HG03521 (cell line): ENCODE measurements around the gene ROR1.

Experiments used
- ATAC-seq: cut with Tn5 transposase; IDR thresholded peaks from one replicate; pipeline ENCODE4 v1.9.1; 2021; ENCODE audit warnings: mild to moderate bottlenecking, moderate library complexity; ENCODE audit not compliant: unreplicated experiment

The ROR1 gene

DNA sequence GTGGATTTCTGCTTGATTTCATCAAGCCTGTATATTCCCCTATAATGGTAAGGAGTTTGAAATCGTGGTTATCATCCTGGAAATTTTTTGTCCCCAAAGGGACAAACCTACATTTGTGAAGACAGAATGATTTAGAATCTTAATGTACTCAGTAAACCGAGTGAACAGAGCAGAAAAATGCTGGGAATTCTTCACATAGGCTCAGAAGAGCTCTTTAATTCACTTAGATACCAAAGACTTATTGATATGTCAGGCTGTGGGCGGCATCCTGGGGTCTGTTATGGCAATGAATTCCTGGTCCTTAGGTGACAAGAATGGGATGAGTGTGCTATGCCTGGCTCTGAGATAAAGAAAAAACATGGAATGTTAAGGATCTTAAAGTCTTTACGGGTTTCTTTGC, 74.9 kb downstream of the ROR1 start:
- ATAC-seq: no peak

DNA sequence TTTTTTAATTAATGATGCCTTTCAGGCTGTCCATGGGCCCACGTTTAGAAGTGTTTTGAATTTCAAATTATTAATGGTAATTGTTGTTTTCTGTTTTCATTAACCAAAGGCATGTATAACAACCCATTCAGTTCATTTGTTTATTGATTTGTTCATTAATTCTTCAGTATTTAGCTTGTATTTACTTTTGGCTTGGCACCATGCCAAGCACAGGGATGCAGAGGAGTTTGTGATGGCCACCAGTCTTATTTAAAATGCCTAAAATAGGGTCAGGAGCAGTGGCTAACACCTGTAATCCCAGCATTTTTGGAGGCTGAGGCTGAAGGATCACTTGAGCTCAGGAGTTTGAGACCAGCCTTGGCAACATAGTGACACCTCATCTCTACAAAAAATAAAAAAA, 75.3 kb downstream of the ROR1 start:
- ATAC-seq: no peak

DNA sequence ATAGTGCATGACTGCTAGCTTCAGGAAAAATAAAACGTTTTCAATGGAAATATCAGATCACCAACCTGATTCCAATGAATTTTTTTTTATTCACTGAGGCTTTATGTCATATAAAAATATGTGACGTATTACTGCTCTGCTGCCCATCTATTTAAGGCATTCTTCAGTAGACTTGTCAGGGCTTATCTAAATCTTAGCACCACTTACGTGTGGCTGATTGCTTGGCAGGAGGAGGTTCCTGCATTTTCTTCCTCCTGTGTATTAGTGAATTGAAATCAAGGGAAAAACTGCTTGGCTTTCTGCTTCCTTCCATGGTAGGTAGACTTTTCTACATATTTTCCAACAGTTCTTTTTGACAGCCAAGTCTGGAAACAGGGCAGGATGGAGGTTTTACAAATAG, 80.3 kb downstream of the ROR1 start:
- no peak for ATAC-seq

DNA sequence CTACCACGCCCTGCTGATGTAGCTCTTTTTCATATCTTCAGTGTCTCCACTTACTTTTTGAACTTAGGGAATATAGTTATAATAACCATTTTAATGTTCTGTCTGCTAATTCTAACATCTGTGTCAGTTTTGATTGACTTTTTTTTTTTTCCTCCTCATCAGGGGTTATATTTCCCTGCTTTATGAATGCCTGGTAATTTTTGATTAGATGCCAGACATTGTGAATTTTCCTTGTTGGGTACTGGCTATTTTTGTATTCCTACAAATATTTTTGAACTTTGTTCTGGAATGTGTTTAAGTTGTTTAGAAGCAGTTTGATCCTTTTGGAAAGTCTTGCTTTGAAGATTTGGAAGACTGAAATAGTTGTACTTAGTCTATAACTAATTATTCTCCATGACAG, 82.1 kb downstream of the ROR1 start:
- no peak for ATAC-seq

- no peak for ATAC-seq
These were observed 83.1 kb downstream of the ROR1 start for GRCh38 chr1:63856924-63857323.

DNA sequence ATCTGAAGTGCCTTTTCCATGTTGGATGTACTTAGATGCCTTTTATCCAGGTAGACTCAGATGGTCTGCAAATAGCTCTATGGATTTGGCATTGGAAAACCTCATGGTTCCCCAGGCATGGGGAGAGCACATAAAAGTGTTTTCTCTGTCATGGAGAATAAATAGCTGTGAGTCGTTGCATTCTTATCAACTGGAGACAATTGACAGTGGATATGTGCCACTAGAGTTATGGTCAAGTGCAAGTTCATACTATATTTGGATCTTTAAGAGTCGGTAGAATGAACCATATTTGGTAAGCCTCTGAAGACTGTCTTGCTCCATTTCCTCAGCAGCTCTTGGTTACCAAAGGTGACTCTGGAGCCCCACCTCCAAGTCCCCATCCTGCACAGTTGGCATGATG, 83.7 kb downstream of the ROR1 start:
- no peak for ATAC-seq

DNA sequence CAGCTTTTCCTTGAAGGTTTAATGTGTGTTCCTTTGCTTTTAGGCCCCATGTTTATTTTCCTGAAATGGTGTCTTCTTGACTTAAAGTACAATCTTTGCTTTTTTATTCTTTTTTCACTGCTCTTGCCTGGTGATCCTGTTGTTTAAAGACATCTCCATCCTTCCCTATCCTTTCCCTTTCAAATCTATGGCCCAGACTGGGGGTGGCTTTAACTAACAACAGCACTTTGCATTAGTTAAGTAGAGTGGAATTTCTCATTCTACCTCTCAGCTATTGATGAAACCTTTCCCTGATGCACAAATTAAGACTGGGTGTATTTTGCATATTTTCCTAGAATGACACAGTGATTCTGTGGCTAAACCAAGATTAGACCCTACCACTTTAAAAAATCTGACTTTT, 84.3 kb downstream of the ROR1 start:
- no peak for ATAC-seq

DNA sequence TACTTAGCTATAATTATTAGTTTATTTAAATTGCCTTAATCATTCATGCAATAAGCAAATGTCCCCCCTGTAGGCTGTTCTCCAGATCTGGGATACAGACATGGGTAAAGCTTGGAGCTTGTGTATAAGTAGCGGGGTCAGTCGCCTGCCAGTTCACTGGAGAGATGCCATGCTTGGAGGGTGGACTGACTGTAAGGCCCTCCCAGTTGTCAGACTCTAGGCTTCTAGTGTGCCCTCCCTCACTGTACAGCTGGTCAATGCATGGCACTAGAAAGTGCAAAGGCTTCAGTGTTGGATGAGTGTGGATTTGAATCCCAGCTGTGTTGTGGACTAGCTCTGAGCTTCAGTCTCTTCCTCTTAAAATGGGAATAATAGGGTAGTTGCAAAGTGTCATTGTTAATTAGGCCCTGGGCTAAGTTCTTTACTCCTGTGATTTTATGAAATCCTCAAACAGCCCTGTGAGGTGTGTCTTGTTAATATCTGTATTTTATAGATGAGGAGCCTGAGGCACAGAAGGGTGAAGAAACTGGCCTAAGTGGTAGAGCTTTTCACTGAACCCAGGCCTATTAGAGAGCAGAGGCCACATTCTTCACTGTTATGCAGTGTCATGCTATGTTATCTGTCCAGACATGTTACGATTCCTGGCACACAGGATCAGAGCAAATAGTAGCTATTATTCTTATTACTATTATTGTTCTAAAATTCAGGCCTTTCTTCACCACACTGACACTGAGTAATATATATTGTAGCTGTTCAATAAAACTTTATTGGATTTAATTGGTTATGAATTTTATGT, 85.9 kb downstream of the ROR1 start:
- ATAC-seq: no peak

DNA sequence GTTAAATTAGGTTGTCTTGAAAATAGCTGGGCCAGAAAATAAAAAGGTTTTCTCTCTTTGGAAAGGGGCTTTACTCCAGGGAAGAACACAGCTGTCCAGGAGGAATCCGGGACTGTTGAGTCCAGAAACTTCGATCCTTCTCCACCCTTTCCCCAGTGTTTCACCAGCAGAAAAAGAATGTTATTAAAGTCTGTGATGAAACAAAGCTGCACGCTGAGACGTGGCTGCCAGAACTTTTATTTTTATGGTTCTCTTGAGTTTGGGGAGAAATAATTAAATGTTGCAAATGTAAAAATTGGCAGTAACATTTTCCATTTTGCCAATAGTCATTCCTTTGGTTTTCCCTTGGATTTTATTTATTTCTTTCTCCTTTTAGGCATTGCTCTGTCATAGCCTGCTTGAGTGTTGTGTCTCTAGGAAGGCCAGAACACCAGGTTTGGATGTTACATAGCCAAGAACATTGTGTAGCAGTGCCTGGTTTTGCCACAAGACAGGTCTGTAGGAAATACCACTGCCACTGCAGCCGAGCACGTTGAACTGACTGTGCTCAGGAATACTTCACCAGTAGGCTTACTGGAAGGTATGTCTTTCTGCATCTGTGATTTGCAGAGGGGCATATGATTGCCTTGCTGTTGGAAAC, 87.4 kb downstream of the ROR1 start:
- no peak for ATAC-seq

DNA sequence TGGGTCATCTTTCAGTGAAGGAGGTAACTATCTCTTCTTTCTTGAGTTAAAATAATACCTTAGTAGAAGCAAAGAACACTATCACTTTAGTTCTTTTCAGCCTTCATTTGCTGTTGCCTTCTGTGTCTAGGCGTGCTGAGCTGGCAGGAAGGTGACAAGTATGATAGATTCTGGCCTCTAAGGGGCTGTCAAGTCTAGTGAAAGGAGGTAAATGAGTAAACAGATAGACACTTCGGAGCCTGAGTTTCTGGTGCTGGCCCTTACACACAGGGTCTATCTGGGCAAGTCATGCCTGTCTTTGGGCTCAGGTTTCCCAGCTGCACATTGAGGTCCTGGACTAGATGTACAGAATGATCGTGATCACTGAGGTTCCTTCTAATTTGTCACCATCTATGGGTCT, 89.3 kb downstream of the ROR1 start:
- no peak for ATAC-seq

- no peak for ATAC-seq
These were observed 90.4 kb downstream of the ROR1 start for GRCh38 chr1:63864224-63864641.

DNA sequence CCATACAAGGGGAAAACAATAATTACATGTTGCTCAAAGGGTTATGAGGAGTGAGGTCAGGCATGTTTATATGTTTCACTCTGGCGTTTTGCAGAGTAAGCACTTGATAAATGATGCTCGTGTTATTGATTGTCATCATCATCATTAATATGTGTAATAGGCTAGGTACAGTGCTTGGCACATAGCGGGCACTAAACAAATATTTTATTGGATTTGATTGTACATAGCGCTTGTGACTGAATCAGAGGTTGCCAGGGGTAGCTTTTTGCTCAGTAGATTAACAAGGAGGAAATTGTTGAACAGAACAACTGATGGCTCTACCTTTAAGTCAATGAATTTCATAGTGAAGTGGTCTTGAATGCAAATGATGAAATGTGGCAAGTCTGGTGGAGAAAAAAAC, 91.7 kb downstream of the ROR1 start:
- no peak for ATAC-seq

GRCh38 chr1:63866084-63866483, 92.3 kb downstream of the ROR1 start:
- no peak for ATAC-seq

DNA sequence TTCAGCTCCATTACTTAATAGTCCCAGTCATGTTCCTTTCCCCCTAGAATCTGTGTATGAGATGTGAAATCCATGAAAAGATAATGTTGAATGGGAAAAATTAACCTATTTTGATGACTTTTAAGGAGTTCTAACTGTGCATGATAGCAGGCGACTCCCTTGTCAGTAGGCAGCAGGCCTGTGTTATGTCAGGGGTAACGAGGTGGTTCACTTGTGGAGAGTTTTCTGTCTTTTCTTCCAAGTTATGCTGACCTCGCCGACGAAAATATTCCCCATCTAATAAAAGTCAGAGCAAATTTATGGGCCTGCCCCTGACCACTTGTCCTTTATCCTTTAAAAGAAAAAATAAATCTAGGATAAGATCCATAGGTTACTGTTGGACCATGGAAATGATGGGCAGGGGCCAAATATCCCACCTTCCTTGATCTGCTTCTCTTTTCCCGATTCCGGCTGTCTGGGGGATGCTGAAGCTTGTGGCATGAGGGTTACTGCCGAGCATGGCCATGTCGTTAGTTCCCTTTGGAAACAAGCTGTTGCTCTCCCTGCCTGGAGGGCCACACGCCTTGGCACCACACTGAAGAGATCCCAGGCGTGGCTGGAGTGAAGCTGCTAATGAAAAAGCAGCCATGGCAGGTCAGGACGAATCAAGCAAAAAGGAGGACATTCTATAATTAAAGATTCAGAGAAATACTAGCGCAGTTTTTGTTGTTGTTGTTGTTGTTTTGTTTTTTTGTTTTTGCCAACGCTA, 93.8 kb downstream of the ROR1 start:
- ATAC-seq: no peak

GRCh38 chr1:63868268-63868781, 94.5 kb downstream of the ROR1 start:
- no peak for ATAC-seq

GRCh38 chr1:63870152-63870551, 96.3 kb downstream of the ROR1 start:
- ATAC-seq: no peak

DNA sequence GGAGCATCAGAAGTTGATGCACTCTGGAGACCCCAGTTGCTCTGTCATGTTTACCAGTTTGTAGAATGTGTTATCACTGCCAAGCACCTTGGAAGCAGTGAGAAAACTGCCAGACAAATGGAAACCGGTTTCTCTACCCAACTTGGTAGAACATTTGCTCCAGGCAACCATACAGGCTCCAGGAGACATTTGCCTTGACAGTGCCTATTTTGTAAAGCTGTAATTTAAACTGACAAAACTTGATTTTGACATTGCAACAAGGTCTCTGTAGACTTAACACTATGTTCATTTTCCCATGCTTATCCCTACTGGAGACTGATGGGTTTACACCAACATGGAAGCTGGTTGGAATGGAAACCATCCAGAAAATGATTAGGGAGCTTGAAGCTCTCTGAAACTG, 97.6 kb downstream of the ROR1 start:
- ATAC-seq: no peak

DNA sequence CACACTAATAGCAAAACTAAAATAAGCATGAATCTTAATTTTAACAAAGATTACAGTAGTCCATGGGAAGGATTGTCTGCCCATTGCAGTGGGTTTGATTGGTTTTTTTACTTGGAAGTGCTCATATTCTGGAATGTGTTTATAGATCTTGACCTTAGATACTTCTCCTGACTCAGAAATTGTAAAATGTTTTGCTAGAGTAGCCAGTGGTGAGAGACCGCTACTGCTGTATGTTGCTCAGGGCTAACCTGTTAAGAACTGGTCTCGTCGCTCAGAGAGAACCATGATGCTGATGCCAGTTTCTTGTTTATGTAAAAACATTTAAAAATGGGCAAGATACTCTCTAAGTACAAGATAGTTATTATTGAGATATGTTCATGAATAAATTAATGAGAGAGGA, 99.9 kb downstream of the ROR1 start:
- ATAC-seq: no peak

DNA sequence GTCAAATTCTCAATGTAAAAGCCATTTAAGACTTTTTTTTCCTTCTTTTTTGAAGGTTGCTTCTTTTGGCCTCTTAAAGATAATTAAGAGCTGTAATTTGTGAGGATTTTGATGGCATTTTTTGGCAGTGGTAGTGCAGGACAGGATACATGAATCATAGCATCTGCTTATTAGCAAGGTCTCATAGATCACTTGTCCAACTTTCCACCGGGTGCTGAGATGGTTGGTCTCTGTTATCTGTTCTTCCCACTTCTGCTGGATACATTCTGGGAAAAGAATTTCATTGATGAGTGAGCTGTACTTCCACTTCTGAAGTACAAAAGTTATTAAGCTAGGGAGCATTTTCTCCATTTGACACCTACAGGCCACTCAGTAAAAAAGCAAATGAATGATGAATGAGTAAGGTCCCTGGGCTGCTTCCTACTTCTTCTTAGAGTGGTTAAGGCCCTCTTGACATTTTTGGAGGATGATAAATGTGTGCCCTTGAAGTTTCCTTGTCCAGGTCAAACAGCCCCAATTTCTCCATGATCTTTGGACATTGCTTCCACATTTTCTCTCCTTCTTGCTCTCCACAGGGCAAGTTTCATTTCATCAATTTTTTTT, 100.6 kb downstream of the ROR1 start:
- no peak for ATAC-seq

GRCh38 chr1:63875636-63876035, 101.8 kb downstream of the ROR1 start:
- no peak for ATAC-seq

DNA sequence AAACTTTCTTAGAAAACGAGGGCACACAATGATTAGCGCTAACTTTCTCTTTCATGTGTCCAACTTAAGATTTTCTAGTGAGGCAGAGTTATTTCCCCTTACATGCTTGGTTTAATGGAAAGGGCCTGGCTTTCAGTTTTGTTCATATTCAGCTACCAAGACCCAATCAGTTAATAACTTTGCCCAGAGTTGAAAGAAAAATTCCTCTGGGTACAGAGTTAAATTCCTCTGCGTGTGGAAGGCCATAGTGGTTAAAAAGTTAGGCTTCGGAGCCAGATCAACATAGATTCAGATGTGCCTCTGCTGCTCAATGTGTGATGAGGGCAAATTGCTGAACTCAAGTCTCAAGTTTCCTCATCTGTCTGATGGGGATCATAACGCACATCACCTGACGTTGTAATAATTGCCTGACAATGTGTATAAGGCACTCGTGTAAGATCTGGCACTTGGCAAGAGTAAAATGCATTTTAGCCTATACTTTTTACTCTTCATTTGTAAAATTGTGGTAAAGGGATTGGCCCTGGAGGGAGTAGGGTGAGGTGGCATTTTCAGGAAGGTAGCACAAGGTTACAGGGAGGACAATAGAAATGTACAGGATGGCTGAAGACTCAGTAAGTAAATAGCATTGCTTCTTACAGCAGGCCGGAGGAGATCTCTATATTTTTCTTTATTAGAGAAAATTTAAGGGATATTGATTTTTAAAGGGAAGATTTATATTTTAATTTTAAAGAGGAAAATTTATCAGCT, 103.4 kb downstream of the ROR1 start:
- no peak for ATAC-seq
